Inflammatory macrophage treated with lipopolysaccharide for 4 hours (primary cell): ENCODE results near the gene KCNH6.

ENCODE experiments used
- DNase-seq: peaks from one replicate; pipeline ENCODE4 v3.0.0-alpha.2; 2020

KCNH6 gene

DNA sequence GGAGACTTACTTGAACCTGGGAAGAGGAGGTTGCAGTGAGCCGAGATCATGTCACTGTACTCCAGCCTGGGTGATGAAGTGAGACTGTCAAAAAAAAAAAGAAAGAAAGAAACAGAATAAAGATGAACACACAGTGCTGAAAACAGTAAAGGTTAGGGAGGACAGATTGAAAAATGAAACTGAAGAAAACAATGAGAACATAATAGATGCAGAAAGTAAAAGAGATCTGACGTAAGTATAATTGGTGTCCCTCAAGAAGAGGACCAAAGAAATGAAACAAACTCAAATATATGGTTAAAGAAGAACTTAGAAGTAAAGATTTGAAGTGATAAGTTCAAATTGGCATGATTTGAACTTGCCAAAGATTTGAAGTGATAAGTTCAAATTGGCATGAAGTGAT is 34.3 kb downstream of the KCNH6 start:
- peak; percentile 26 for DNase-seq

DNA sequence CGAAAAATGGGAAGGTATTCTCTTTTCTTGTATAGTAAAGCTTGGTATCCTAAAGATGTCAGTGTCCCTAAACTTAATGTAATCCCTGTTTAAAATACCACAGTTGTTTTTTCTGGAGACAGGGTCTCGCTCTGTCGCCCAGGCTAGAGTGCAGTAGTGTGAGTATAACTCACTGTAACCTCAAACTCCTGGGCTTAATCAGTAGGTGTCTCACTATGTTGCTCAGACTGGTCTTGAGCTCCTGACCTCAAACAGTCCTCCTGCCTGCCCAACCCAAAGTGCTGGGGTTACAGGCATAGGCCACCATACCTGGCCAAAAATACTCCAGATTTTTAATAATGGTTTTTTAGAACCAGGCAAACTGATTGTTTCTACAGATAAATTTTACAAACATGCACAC is 35.3 kb downstream of the KCNH6 start:
- DNase-seq: no peak

DNA sequence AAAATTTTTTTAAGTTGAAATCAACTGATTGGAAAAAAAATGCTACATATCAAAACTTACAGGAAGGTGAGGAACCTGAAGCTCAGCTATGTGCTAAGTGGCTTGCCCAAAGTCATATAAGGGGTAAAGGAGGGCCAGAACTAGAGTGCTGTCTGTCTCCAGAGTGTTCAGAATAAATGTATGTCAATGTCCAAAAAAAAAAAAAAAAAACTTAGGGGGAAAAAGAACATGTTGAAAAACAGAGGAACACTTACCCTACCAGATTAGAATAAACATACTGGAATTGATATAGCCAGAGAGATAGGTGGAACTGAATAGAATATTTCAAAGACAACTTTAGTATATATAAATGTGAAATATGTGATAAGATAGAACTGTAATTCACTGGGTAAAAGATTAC is 38.7 kb downstream of the KCNH6 start:
- DNase-seq: no peak

DNA sequence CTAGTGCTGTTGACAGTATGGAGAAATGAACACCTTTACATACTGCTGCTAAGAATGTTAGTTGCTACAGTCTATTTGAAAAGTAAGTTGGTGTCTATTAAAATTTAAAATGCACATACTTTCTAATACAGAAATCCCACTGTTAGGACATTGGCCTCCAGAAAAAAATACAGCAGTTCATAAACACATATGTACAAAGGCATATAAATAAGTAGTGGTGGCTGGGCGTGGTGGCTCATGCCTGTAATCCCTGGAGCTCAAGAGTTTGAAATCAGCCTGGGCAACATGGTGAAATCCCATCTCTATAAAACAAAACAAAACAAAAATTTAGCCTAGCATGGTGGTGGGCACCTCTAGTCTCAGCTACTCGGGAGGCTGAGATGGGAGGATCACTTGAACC is 40.2 kb downstream of the KCNH6 start:
- no peak for DNase-seq

DNA sequence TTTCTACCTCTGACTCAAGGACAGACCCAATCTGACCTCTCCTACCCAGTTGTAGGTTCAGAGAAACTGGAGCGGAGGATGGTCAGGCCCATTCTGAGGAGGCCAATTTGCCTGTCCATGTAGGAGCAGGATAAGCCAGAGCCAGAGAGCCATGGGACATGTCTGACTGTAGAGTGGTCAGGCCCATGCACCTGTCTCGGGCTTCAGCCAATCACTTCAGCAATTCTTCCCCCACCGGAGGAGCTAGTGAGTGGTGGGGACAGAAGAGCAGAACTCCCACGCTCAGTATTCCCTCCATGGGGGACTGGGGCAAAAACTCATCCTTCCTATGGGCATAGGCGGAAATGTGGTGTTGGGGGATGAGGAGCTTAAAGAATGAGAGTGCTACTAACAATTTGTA is 41.4 kb downstream of the KCNH6 start:
- DNase-seq: no peak

DNA sequence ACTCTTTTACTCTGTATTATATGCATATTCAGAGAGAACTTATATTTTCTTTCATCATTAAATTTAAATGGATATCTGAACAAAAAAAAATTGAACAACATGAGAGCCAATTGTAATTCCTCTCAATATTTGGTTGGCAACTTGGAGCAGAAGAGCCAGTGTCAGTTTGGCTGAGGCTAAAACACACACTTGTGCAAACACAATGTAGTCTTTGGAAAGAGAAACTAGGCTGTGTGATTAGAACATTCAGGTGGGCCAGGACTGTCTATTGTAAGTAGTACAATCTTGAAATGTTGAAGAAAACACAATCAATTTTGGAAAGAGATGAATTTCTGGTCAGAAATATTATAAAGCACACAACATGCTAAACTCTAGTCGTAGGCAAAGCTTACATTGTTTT is 44.1 kb downstream of the KCNH6 start:
- DNase-seq: no peak

DNA sequence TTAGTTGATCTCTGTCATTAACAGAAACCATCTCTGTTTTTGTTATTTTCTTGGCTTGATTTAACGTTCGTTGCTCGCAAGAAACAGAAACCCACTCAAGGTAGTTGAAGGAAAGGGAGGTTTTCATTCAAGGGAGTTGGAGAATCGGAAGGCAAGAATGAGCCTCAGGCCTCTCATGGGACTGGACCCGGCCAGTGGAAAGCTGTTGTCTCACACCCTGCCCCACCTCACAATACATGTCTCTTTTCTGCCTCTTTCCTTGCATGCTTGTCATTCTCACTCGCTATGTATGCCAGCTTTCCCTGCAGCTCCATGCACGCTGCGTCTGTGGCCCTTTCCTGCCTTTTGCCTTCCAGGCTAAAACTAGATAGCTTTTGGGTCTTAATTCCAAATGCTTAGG is 45.4 kb downstream of the KCNH6 start:
- DNase-seq: no peak

DNA sequence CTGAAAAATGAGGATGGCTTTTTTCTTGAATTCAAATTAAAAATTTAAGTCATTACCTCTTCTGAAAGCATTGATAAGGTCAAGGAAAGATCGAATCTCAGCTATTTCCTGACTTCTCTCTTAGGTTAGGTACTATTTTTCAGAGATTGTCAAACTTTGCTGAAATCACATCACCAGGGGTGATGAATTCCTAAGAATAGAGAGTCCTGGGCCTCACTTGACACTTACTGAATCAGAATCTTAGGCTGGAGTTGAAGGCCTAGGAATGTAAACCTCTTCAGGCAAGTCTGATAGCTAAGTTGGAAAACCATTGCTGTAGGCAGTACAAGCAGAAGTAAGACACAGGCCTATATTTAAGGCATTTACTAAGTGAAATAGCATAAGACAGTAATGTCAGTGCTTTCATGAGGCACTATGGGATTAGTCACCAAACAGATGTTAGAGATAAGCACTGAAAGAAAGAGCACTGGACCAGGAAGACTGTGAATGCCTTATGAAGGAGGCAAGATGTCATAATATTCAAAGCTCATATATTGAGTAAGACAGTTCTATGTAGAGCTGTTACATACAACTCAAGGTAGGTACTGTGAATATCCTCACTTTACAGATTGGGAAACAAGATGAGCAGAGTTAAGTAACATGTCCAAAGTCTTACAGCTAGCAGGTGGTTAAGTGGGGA is 48.6 kb downstream of the KCNH6 start:
- peak; percentile 55 for DNase-seq

DNA sequence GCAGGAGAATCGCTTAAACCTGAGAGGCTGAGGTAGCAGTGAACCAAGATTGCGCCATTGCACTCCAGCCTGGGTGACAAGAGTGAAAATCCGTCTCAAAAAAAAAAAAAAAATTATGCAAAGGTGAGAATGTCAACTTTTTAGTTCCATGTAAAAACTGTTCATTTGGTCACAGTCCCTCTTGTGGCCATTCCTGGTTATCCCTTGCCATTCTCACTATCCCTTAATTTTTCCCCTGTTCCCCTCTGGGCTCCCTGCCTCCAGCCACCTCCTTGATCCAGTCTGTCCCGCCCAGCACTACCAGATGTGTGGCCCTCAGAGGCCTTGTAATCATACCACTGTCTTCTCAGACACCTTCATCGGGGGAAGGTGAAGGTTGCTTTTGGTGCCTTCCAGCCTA is 50.5 kb downstream of the KCNH6 start:
- DNase-seq: no peak

DNA sequence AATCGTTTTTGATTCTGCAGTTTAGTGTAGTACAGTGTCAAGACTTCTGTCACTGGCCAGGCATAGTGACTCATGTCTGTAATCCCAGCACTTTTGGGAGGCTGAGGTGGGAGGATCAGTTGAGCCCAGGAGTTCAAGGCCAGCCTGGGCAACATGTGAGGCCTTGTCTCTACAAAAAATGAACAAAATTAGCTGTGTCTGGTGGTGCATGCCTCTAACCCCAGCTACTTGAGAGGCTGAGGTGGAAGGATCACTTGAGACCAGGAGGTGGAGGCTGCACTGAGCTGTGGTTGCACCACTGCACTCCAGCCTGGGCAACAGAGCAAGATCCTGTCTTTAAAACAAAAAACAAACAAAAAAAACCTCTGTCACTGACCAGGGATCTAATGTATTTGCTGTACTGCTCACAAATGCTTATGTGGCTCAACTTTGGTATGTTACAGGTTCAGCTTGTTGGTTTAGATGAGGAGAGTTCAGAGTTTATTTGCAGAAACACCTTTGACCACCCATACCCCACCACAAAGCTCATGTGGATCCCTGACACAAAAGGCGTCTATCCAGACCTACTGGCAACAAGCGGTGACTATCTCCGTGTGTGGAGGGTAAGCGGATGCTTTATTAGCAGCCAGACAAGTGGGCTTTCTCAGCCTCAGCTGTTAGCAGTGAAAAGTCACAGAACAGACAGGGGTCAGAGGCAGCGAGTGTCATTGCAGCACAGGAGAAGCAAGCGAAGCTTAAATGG is 55.0 kb downstream of the KCNH6 start:
- no peak for DNase-seq

DNA sequence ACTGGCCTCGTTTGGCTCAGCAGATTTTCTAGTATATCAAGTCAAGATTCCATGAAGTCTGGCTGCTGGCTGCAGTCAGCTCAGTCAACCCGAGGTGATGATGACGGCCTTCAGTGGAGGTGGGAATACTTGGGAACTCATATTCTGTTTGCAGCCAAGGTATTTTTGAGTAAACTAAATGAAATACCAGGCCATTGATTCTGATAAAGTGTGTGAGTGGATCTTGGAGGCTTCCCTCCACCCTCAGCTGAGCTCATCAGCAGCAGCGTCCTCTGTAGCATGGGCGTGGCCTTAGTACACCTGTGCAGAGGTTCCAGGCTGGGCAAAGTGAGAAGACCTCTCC is 55.6 kb downstream of the KCNH6 start:
- DNase-seq: no peak

DNA sequence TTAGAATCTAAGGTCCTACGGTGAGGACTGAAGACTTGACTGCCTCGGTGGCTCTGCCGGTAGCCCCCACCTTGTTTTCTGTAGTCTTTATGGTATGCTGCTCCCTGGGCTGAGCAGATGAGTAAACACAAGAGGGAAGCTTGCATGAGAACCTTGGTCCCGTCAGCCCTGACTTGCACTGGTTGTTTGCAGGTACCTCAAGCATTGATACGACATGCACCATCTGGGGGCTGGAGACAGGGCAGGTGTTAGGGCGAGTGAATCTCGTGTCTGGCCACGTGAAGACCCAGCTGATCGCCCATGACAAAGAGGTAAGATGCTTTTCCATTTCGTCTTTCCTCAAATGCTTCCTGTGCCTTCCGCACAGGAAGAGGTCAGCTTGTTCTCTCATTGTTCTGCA is 56.5 kb downstream of the KCNH6 start:
- DNase-seq: no peak

DNA sequence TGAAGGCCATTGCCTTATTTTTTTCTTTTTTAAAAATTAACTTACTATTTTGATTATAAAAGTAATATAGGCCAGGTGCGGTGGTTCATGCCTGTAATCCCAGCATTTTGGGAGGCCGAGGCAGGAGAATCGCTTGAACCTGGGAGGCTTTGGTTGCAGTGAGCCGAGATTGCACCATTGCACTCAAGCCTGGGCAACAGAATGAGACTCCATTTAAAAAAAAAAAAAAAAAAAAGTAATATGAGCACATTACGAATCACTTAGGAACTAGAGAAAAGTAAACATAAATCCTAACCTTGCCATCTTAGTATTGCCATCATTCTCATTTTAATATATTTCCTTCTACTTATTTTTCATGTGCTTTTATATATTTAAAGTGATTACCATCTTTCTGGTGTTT is 64.6 kb downstream of the KCNH6 start:
- DNase-seq: no peak

DNA sequence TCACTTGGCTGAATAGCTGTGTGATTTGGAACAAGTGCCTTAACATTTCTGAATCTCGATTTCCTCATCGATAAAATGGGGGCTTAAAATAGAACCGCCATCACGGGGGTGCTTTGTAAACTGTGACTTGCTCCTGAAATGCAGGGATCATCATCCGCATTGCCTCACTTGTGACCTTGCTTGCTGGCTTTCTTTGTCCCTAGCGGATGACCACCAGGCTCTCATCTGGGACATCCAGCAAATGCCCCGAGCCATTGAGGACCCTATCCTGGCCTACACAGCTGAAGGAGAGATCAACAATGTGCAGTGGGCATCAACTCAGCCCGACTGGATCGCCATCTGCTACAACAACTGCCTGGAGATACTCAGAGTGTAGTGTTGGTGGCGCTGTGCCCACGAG is 65.6 kb downstream of the KCNH6 start:
- DNase-seq: no peak

DNA sequence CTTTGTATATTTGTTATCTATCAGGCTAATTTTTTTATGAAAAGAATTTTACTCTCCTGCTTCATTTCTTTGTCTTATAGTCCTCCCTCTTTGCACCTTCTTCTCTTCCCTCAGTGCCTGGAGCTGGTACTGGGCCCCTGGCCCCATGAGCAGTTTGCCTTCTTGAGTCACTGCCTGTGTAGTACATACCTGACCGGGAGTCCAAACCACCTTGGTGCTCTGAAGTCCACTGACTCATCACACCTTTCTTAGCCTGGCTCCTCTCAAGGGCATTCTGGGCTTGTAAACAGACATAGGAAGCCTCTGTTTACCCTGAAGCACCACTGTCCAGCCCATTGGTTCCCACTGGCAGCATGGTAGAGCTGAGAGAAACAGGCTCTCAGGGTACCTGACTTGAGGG is 66.5 kb downstream of the KCNH6 start:
- no peak for DNase-seq

DNA sequence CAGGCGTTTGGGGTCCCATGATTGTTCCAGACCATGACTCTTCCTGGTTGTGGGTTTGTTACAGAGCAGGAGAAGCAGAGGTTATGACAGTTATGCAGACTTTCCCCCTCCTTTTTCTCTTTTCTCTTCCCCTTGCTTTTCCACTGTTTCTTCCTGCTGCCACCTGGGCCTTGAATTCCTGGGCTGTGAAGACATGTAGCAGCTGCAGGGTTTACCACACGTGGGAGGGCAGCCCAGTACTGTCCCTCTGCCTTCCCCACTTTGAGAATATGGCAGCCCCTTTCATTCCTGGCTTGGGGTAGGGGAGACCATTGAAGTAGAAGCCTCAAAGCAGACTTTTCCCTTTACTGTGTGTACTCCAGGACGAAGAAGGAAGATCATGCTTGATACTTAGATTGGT is 69.6 kb downstream of the KCNH6 start:
- DNase-seq: no peak

DNA sequence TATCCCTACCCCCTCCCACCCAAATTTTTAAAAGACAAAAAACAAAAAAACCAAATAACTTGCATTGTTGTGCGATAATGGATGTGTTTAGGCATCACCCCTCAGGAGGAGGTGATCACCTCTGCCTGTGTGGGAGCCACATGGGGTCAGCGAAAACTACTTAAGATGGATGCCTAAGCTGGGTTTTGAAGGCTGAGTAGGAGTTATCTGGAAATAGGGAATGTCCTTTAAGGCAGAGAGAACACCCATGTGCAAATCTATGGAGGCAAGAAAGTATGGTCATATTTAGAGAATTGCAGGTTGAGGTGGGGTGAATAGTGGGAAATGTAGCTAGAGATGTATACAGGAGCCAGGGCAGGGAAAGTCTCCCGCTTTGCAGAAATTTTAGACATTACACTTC is 72.0 kb downstream of the KCNH6 start:
- no peak for DNase-seq
